ENCODE results near the gene FERD3L. TPM values are rescaled to one million over a fixed set of nuclear protein-coding genes. Genes with fewer than 3 reads are reported as not detected.
"Not testable (repeated sequence)": the region's sequence is repeated elsewhere in the genome, so short reads cannot be mapped to it uniquely, and the experiment has no call there.

Gene FERD3L
- total RNA-seq: not detected in 2 replicates

GRCh38 chr7:19144661-19145433 lies at the start of gene FERD3L:
Gene FERD3L (minus strand): TSS chr7:19145421. CDS start chr7:19145362, 59 bp downstream.
- H3K27me3 Mint-ChIP-seq (ENCODE audit: insufficient read depth): peaks cover 21% of the 10 kb centered on the region
- intact Hi-C loops (cut with micrococcal nuclease): loop anchor here (1.0 to 2.0 kb wide), 2 partner anchors 28 to 38 kb away; partner anchors contain the start of gene TWIST1
- H3K9me3 Mint-ChIP-seq: no peaks in the 10 kb centered on the region
- H3K36me3 Mint-ChIP-seq (ENCODE audit: low read depth): no peaks in the 10 kb centered on the region
- H3K4me3 Mint-ChIP-seq: no peak within 1 kb of the TSS
- H3K4me1 Mint-ChIP-seq (ENCODE audit: low read depth): no peaks in the 10 kb centered on the region
- no peak within 1 kb of the TSS for H3K27ac Mint-ChIP-seq
- no peak for DNase-seq (ENCODE audit: low spot score)

GRCh38 chr7:19194417-19194816 lies 49.2 kb upstream of the FERD3L start:
- intact Hi-C loops (cut with micrococcal nuclease); H3K36me3 Mint-ChIP-seq (ENCODE audit: low read depth); H3K27ac Mint-ChIP-seq; DNase-seq (ENCODE audit: low spot score); H3K27me3 Mint-ChIP-seq (ENCODE audit: insufficient read depth); H3K4me1 Mint-ChIP-seq (ENCODE audit: low read depth); H3K4me3 Mint-ChIP-seq: not testable (repeated sequence)
- H3K9me3 Mint-ChIP-seq: peaks cover 14% of the 10 kb centered on the region

GRCh38 chr7:19181634-19182033 lies 36.4 kb upstream of the FERD3L start:
- no peaks in the 10 kb centered on the region for H3K36me3 Mint-ChIP-seq (ENCODE audit: low read depth)

GRCh38 chr7:19178595-19178994 lies 33.4 kb upstream of the FERD3L start:
- no peaks in the 10 kb centered on the region for H3K27me3 Mint-ChIP-seq (ENCODE audit: insufficient read depth)
- H3K36me3 Mint-ChIP-seq (ENCODE audit: low read depth): no peaks in the 10 kb centered on the region
- no peaks in the 10 kb centered on the region for H3K4me1 Mint-ChIP-seq (ENCODE audit: low read depth)
- H3K4me3 Mint-ChIP-seq: no peak overlapping the region
- H3K9me3 Mint-ChIP-seq: peaks cover 2% of the 10 kb centered on the region
- intact Hi-C loops (cut with micrococcal nuclease): no loop called here
- no peak for DNase-seq (ENCODE audit: low spot score)
- no peak overlapping the region for H3K27ac Mint-ChIP-seq

More at GRCh38 chr7:19181634-19182033, 36.4 kb upstream of the FERD3L start:
- no peaks in the 10 kb centered on the region for H3K4me1 Mint-ChIP-seq (ENCODE audit: low read depth)
- intact Hi-C loops (cut with micrococcal nuclease): no loop called here
- no peak for DNase-seq (ENCODE audit: low spot score)
- H3K27me3 Mint-ChIP-seq (ENCODE audit: insufficient read depth): no peaks in the 10 kb centered on the region
- H3K9me3 Mint-ChIP-seq: peaks cover 12% of the 10 kb centered on the region
- no peak overlapping the region for H3K4me3 Mint-ChIP-seq
- no peak overlapping the region for H3K27ac Mint-ChIP-seq

- H3K27me3 Mint-ChIP-seq (ENCODE audit: insufficient read depth): no peaks in the 10 kb centered on the region
- no peak for DNase-seq (ENCODE audit: low spot score)
- H3K4me3 Mint-ChIP-seq: no peak overlapping the region
- intact Hi-C loops (cut with micrococcal nuclease): no loop called here
- no peak overlapping the region for H3K27ac Mint-ChIP-seq
- H3K4me1 Mint-ChIP-seq (ENCODE audit: low read depth): no peaks in the 10 kb centered on the region
- H3K36me3 Mint-ChIP-seq (ENCODE audit: low read depth): no peaks in the 10 kb centered on the region
- H3K9me3 Mint-ChIP-seq: no peaks in the 10 kb centered on the region
These were observed 32.0 kb upstream of the FERD3L start for GRCh38 chr7:19177269-19177668.

GRCh38 chr7:19175241-19175640 lies 30.0 kb upstream of the FERD3L start:
- Mint-ChIP-seq H3K4me1 (ENCODE audit: low read depth) (no peaks in the 10 kb centered on the region), H3K36me3 (ENCODE audit: low read depth) (no peaks in the 10 kb centered on the region), H3K27ac (no peak overlapping the region), H3K27me3 (ENCODE audit: insufficient read depth) (no peaks in the 10 kb centered on the region), H3K9me3 (no peaks in the 10 kb centered on the region), H3K4me3 (no peak overlapping the region)
- DNase-seq (ENCODE audit: low spot score): no peak
- intact Hi-C loops (cut with micrococcal nuclease): no loop called here

GRCh38 chr7:19161671-19162070 lies 16.4 kb upstream of the FERD3L start:
- intact Hi-C loops (cut with micrococcal nuclease): no loop called here
- H3K36me3 Mint-ChIP-seq (ENCODE audit: low read depth): no peaks in the 10 kb centered on the region
- no peaks in the 10 kb centered on the region for H3K27me3 Mint-ChIP-seq (ENCODE audit: insufficient read depth)
- H3K4me1 Mint-ChIP-seq (ENCODE audit: low read depth): no peaks in the 10 kb centered on the region
- no peak for DNase-seq (ENCODE audit: low spot score)
- H3K27ac Mint-ChIP-seq: no peak overlapping the region
- H3K4me3 Mint-ChIP-seq: no peak overlapping the region
- no peaks in the 10 kb centered on the region for H3K9me3 Mint-ChIP-seq

- H3K27ac Mint-ChIP-seq: no peak overlapping the region
- no peaks in the 10 kb centered on the region for H3K36me3 Mint-ChIP-seq (ENCODE audit: low read depth)
- intact Hi-C loops (cut with micrococcal nuclease): no loop called here
- no peaks in the 10 kb centered on the region for H3K4me1 Mint-ChIP-seq (ENCODE audit: low read depth)
- no peak for DNase-seq (ENCODE audit: low spot score)
- no peaks in the 10 kb centered on the region for H3K9me3 Mint-ChIP-seq
- H3K4me3 Mint-ChIP-seq: no peak overlapping the region
- H3K27me3 Mint-ChIP-seq (ENCODE audit: insufficient read depth): peaks cover 21% of the 10 kb centered on the region
These were observed 1.5 kb upstream of the FERD3L start for GRCh38 chr7:19146699-19147098.

- intact Hi-C loops (cut with micrococcal nuclease): loop anchor here (1.0 to 2.0 kb wide), 2 partner anchors 28 to 39 kb away; partner anchors contain the start of gene TWIST1
- no peak overlapping the region for H3K4me3 Mint-ChIP-seq
- DNase-seq (ENCODE audit: low spot score): no peak
- H3K9me3 Mint-ChIP-seq: no peaks in the 10 kb centered on the region
- no peak overlapping the region for H3K27ac Mint-ChIP-seq
- no peaks in the 10 kb centered on the region for H3K36me3 Mint-ChIP-seq (ENCODE audit: low read depth)
- no peaks in the 10 kb centered on the region for H3K4me1 Mint-ChIP-seq (ENCODE audit: low read depth)
- peaks cover 21% of the 10 kb centered on the region for H3K27me3 Mint-ChIP-seq (ENCODE audit: insufficient read depth)
These were observed 354 bp upstream of the FERD3L start for GRCh38 chr7:19145434-19146115.

- intact Hi-C loops (cut with micrococcal nuclease): loop anchor here (2.0 kb wide), 1 partner anchor 37 kb away; no protein-coding TSS in a partner anchor
- H3K4me3 Mint-ChIP-seq: no peak overlapping the region
- no peaks in the 10 kb centered on the region for H3K36me3 Mint-ChIP-seq (ENCODE audit: low read depth)
- no peaks in the 10 kb centered on the region for H3K4me1 Mint-ChIP-seq (ENCODE audit: low read depth)
- H3K27ac Mint-ChIP-seq: no peak overlapping the region
- DNase-seq (ENCODE audit: low spot score): no peak
- peaks cover 21% of the 10 kb centered on the region for H3K27me3 Mint-ChIP-seq (ENCODE audit: insufficient read depth)
- H3K9me3 Mint-ChIP-seq: no peaks in the 10 kb centered on the region
These were observed 1.2 kb downstream of the FERD3L start for GRCh38 chr7:19143881-19144574.

- DNase-seq (ENCODE audit: low spot score): no peak
- H3K9me3 Mint-ChIP-seq: no peaks in the 10 kb centered on the region
- no peaks in the 10 kb centered on the region for H3K4me1 Mint-ChIP-seq (ENCODE audit: low read depth)
- H3K27me3 Mint-ChIP-seq (ENCODE audit: insufficient read depth): peaks cover 17% of the 10 kb centered on the region
- intact Hi-C loops (cut with micrococcal nuclease): no loop called here
- H3K36me3 Mint-ChIP-seq (ENCODE audit: low read depth): no peaks in the 10 kb centered on the region
- H3K27ac Mint-ChIP-seq: no peak overlapping the region
- no peak overlapping the region for H3K4me3 Mint-ChIP-seq
These were observed 5.4 kb downstream of the FERD3L start for GRCh38 chr7:19139706-19140327.

- intact Hi-C loops (cut with micrococcal nuclease): no loop called here
- no peak for DNase-seq (ENCODE audit: low spot score)
- H3K27me3 Mint-ChIP-seq (ENCODE audit: insufficient read depth): no peaks in the 10 kb centered on the region
- no peak overlapping the region for H3K27ac Mint-ChIP-seq
- no peak overlapping the region for H3K4me3 Mint-ChIP-seq
- no peaks in the 10 kb centered on the region for H3K36me3 Mint-ChIP-seq (ENCODE audit: low read depth)
- no peaks in the 10 kb centered on the region for H3K9me3 Mint-ChIP-seq
- no peaks in the 10 kb centered on the region for H3K4me1 Mint-ChIP-seq (ENCODE audit: low read depth)
These were observed 11.3 kb downstream of the FERD3L start for GRCh38 chr7:19133886-19134285.
